Type B pancreatic cell (in vitro differentiated cells): ENCODE data around the gene TMC1. TPM values are rescaled to one million over a fixed set of nuclear protein-coding genes. Genes with fewer than 3 reads are reported as not detected.

Source experiments
- DNase-seq: peaks from one replicate; pipeline ENCODE4 v3.0.0; 2021; ENCODE audit warnings: mixed read lengths; ENCODE audit not compliant: unreplicated experiment; ENCODE audit errors: extremely low spot score
- H3K27ac Mint-ChIP-seq: 2 replicates; pipeline ENCODE4 v1.8.0; 2021; ENCODE audit warnings: mild to moderate bottlenecking, mixed read lengths
- H3K27me3 Mint-ChIP-seq: 2 replicates; pipeline ENCODE4 v1.8.0; 2021; ENCODE audit warnings: mixed read lengths
- H3K36me3 Mint-ChIP-seq: 2 replicates; pipeline ENCODE4 v1.8.0; 2021; ENCODE audit warnings: mixed read lengths
- H3K4me1 Mint-ChIP-seq: one replicate; pipeline ENCODE4 v1.8.0; 2021; ENCODE audit warnings: mixed read lengths; ENCODE audit not compliant: unreplicated experiment
- H3K4me3 Mint-ChIP-seq: 2 replicates; pipeline ENCODE4 v1.8.0; 2021; ENCODE audit warnings: mild to moderate bottlenecking, mixed read lengths
- H3K9me3 Mint-ChIP-seq: 2 replicates; pipeline ENCODE4 v1.8.0; 2021; ENCODE audit warnings: mixed read lengths
- total RNA-seq: library from RNA; stranded (reverse); gene quantifications from 2 replicates; pipeline ENCODE4 v1.2.1, GENCODE V29; 2021; ENCODE audit warnings: low replicate concordance
- TF ChIP-seq, protein P1 (sequence below): fragments of 200-600 bp; sonication (generic); conservative IDR thresholded peaks from 2 replicates; pipeline ENCODE4 v1.5.0; 2021; ENCODE audit warnings: antibody characterized with exemption, mild to moderate bottlenecking

The TMC1 gene
- total RNA-seq, 1 donor from 2014 or later, result not detected

DNA sequence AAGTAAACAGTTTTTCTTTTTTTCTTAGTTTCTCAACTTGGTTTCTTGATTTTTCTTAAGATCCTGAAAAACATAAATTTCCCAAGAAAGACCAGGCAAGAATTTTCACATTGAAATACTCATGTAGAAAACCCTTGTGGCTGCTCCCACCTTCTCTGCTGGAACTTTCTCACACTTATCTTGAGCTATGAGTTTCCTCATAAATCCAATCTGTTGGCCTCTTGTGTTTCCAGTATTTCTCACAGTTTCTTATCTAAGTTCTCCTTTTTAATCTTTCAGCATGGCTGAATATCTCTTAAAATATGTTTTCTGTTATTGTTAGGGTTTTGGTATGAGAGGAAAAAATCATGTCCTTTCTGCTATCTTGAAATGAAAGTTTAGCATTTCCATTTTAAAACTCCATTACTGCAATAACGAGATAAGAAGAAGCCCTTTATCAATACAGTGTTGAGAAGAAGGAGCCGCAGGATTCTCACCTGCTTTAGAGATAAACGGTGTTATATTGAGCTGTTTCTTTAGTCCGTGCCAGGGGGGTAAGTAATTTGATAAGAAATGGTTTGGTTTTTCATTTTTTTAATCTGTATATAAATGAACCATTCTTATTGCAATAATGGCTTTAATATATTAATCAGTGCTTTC lies 342.2 kb downstream of the TMC1 start:
- H3K27me3 Mint-ChIP-seq, result no peaks in the 10 kb centered on the region
- H3K27ac Mint-ChIP-seq, result no peak overlapping the region
- peaks cover 8% of the 10 kb centered on the region for H3K9me3 Mint-ChIP-seq
- TF ChIP-seq, protein P1, sequence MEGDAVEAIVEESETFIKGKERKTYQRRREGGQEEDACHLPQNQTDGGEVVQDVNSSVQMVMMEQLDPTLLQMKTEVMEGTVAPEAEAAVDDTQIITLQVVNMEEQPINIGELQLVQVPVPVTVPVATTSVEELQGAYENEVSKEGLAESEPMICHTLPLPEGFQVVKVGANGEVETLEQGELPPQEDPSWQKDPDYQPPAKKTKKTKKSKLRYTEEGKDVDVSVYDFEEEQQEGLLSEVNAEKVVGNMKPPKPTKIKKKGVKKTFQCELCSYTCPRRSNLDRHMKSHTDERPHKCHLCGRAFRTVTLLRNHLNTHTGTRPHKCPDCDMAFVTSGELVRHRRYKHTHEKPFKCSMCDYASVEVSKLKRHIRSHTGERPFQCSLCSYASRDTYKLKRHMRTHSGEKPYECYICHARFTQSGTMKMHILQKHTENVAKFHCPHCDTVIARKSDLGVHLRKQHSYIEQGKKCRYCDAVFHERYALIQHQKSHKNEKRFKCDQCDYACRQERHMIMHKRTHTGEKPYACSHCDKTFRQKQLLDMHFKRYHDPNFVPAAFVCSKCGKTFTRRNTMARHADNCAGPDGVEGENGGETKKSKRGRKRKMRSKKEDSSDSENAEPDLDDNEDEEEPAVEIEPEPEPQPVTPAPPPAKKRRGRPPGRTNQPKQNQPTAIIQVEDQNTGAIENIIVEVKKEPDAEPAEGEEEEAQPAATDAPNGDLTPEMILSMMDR, result no peak
- H3K36me3 Mint-ChIP-seq, result no peaks in the 10 kb centered on the region
- H3K4me1 Mint-ChIP-seq, result peaks cover 5% of the 10 kb centered on the region
- H3K4me3 Mint-ChIP-seq, result no peak overlapping the region
- DNase-seq, result no peak

DNA sequence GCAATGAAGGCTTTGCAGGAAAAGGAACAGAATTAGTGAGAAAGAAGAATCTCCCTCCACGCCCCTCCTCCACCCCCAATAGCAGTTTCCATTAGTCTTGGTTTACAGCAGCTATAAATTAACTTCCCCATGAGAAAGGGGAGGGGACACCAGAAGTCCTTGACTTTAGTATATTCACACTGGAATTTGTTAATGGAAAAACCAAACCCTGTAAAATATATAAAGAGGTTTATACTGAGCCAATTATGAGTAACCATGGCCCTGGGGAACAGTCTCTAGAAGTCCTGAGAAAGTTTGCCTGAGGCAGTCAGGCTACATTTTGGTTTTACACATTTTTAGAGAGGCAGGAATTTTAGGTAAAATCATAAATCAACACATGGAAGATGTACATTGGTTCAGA lies 342.9 kb downstream of the TMC1 start:
- no peak for DNase-seq
- no peaks in the 10 kb centered on the region for H3K27me3 Mint-ChIP-seq
- no peak overlapping the region for H3K27ac Mint-ChIP-seq
- TF ChIP-seq, protein P1, result no peak
- peaks cover 5% of the 10 kb centered on the region for H3K4me1 Mint-ChIP-seq
- H3K9me3 Mint-ChIP-seq, result peaks cover 8% of the 10 kb centered on the region
- no peak overlapping the region for H3K4me3 Mint-ChIP-seq
- no peaks in the 10 kb centered on the region for H3K36me3 Mint-ChIP-seq

DNA sequence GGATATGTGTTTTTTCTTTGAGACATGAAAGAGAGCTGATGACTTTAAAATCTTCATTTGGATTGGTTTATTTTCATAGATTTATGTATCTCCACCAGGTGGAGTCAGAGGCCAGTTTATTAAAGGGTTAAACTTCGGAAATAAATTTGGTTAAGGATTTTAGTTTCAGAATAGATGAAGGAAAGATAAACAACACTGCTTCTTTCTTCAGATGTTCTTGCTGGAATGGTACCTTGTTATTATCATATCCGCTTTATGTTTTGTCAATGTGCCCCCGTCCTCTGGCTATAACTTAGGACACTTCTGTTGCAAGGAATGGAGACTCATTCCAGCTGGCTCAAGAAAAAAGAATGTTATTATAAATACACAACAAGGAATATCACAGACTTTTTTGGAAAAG lies 350.3 kb downstream of the TMC1 start:
- Mint-ChIP-seq H3K27ac (no peak overlapping the region), H3K9me3 (peaks cover 8% of the 10 kb centered on the region), H3K36me3 (no peaks in the 10 kb centered on the region), H3K27me3 (no peaks in the 10 kb centered on the region), H3K4me1 (no peaks in the 10 kb centered on the region), H3K4me3 (no peak overlapping the region)
- no peak for DNase-seq
- TF ChIP-seq, protein P1, result peak; percentile 80

DNA sequence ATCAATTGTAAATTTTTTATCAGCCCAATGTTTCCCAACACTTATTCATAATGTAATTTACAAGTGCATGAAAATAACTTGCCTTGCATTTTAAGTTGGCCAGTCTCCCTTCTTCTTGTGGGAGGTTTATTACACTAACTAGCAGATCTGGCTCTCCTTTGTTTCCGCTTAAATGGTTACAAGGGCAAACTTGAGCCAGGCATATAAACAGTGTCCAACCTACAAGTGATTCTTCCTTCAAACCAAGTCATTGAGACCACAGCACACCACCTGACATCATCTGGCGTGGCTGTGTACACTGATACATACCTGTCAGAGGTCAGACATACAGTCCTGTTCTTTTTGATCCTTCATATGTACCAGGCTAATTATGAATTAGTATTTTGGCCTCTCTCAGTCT lies 351.3 kb downstream of the TMC1 start:
- TF ChIP-seq, protein P1, result no peak
- H3K9me3 Mint-ChIP-seq, result peaks cover 8% of the 10 kb centered on the region
- H3K4me1 Mint-ChIP-seq, result no peaks in the 10 kb centered on the region

DNA sequence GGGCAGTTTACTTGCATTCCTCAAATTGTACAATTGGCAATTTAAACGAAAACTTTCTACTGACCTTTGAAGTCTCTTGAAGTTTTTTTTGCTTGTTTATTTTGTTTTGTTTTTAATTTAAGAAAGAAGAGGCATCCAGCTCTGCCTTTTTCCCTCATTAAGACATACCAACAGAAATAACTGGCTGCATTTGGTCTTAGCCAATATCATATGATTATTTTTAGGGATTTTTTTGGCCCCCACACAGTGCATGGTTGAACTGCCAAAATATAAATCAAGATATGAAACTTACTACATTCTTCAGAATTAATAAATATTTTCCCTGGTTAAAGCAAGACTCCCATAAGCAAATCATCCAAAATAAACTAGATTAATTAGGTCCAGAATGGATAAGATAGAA lies 352.0 kb downstream of the TMC1 start:
- no peak overlapping the region for H3K27ac Mint-ChIP-seq
- no peaks in the 10 kb centered on the region for H3K4me1 Mint-ChIP-seq
- H3K4me3 Mint-ChIP-seq, result no peak overlapping the region
- H3K36me3 Mint-ChIP-seq, result no peaks in the 10 kb centered on the region
- DNase-seq, result no peak
- H3K27me3 Mint-ChIP-seq, result no peaks in the 10 kb centered on the region
- TF ChIP-seq, protein P1, result no peak
- H3K9me3 Mint-ChIP-seq, result peaks cover 4% of the 10 kb centered on the region

More for the DNA sequence above, 351.3 kb downstream of the TMC1 start:
- DNase-seq, result no peak
- no peak overlapping the region for H3K4me3 Mint-ChIP-seq
- H3K36me3 Mint-ChIP-seq, result no peaks in the 10 kb centered on the region
- no peaks in the 10 kb centered on the region for H3K27me3 Mint-ChIP-seq
- H3K27ac Mint-ChIP-seq, result no peak overlapping the region
